GM18517 (cell line): ENCODE data around the gene SIM2.

Source experiments
- ATAC-seq: cut with Tn5 transposase; IDR thresholded peaks from one replicate; pipeline ENCODE4 v1.9.1; 2021; ENCODE audit warnings: mild to moderate bottlenecking, moderate library complexity; ENCODE audit not compliant: unreplicated experiment

SIM2 gene

GRCh38 chr21:36700295-36700970 lies 1.5 kb downstream of the SIM2 start:
- no peak for ATAC-seq

GRCh38 chr21:36700971-36701755 lies 2.2 kb downstream of the SIM2 start:
- ATAC-seq, result no peak

- no peak for ATAC-seq
Observed at GRCh38 chr21:36701756-36702621, 3.1 kb downstream of the SIM2 start.

- no peak for ATAC-seq
Observed at GRCh38 chr21:36702622-36702968, 3.7 kb downstream of the SIM2 start.

- no peak for ATAC-seq
Observed at GRCh38 chr21:36703123-36703522, 4.2 kb downstream of the SIM2 start.

GRCh38 chr21:36703626-36704280 lies 4.8 kb downstream of the SIM2 start:
- no peak for ATAC-seq

- no peak for ATAC-seq
Observed at GRCh38 chr21:36704281-36704957, 5.5 kb downstream of the SIM2 start.

GRCh38 chr21:36704958-36705678 lies 6.2 kb downstream of the SIM2 start:
- ATAC-seq, result no peak

GRCh38 chr21:36705679-36706481 lies 7.0 kb downstream of the SIM2 start:
- no peak for ATAC-seq

- ATAC-seq, result no peak
Observed at GRCh38 chr21:36706482-36706852, 7.6 kb downstream of the SIM2 start.

GRCh38 chr21:36706951-36707762 lies 8.2 kb downstream of the SIM2 start:
- ATAC-seq, result no peak

- ATAC-seq, result no peak
Observed at GRCh38 chr21:36707763-36708285, 8.9 kb downstream of the SIM2 start.

GRCh38 chr21:36708286-36709029 lies 9.5 kb downstream of the SIM2 start:
- ATAC-seq, result no peak

- no peak for ATAC-seq
Observed at GRCh38 chr21:36709030-36709867, 10.3 kb downstream of the SIM2 start.

GRCh38 chr21:36709868-36710728 lies 11.2 kb downstream of the SIM2 start:
- no peak for ATAC-seq

GRCh38 chr21:36710729-36711048 lies 11.8 kb downstream of the SIM2 start:
- no peak for ATAC-seq
